Kidney tubule cell (primary cell): ENCODE measurements around the gene DDOST.

Experiments
- DNase-seq: peaks from one replicate; pipeline ENCODE4 v3.0.0-alpha.2; 2018; ENCODE audit warnings: low spot score

Gene DDOST

GRCh38 chr1:20660363-20660762 lies 806 bp downstream of the DDOST start:
- no peak for DNase-seq

- no peak for DNase-seq
Observed at GRCh38 chr1:20658166-20658915, 2.8 kb downstream of the DDOST start.

- no peak for DNase-seq
Observed at GRCh38 chr1:20657024-20657423, 4.1 kb downstream of the DDOST start.

GRCh38 chr1:20654104-20654690 lies 7.0 kb downstream of the DDOST start:
- DNase-seq, result no peak

- no peak for DNase-seq
Observed at GRCh38 chr1:20652300-20652699, 8.9 kb downstream of the DDOST start.

GRCh38 chr1:20648946-20649345 lies 12.2 kb downstream of the DDOST start:
- DNase-seq, result no peak

GRCh38 chr1:20648438-20648837 lies 12.7 kb downstream of the DDOST start:
- DNase-seq, result no peak

- no peak for DNase-seq
Observed at GRCh38 chr1:20645414-20645813, 15.8 kb downstream of the DDOST start.

GRCh38 chr1:20644416-20644815 lies 16.8 kb downstream of the DDOST start:
- DNase-seq, result no peak

GRCh38 chr1:20643080-20643479 lies 18.1 kb downstream of the DDOST start:
- DNase-seq, result no peak

GRCh38 chr1:20641975-20642374 lies 19.2 kb downstream of the DDOST start:
- no peak for DNase-seq

GRCh38 chr1:20640183-20640597 lies 21.0 kb downstream of the DDOST start:
- peak; percentile 54 for DNase-seq

- DNase-seq, result no peak
Observed at GRCh38 chr1:20636785-20637347, 24.3 kb downstream of the DDOST start.

- DNase-seq, result peak; percentile 72
Observed at GRCh38 chr1:20634594-20635084, 26.5 kb downstream of the DDOST start.

GRCh38 chr1:20634065-20634593 lies 27.0 kb downstream of the DDOST start:
- no peak for DNase-seq

GRCh38 chr1:20633190-20634064 lies 27.7 kb downstream of the DDOST start, which contains the start of gene PINK1:
TSS of gene PINK1 (plus strand) at chr1:20633458. CDS start at chr1:20633549, 91 bp downstream.
- DNase-seq, result peak; percentile 76

- no peak for DNase-seq
Observed at GRCh38 chr1:20632386-20632785, 28.8 kb downstream of the DDOST start.

- DNase-seq, result no peak
Observed at GRCh38 chr1:20630729-20631128, 30.4 kb downstream of the DDOST start.

GRCh38 chr1:20626524-20626923 lies 34.6 kb downstream of the DDOST start:
- no peak for DNase-seq

GRCh38 chr1:20626098-20626427 lies 35.1 kb downstream of the DDOST start:
- no peak for DNase-seq

- DNase-seq, result no peak
Observed at GRCh38 chr1:20625176-20626097, 35.7 kb downstream of the DDOST start.
